H9 (cell line): ENCODE results near the gene RICTOR. TPM values are rescaled to one million over a fixed set of nuclear protein-coding genes. Genes with fewer than 3 reads are reported as not detected.

Source experiments
- DNase-seq: peaks from one replicate; pipeline ENCODE4 v3.0.0-alpha.2; 2017
- H2AFZ ChIP-seq: one replicate; pipeline ENCODE4 v1.6.1; 2013; ENCODE audit warnings: mild to moderate bottlenecking, low read length, control low read depth, moderate library complexity
- H2AK5ac ChIP-seq: 2 replicates; pipeline ENCODE4 v1.6.1; 2013; ENCODE audit warnings: low read length, control low read depth, mixed read lengths; ENCODE audit not compliant: insufficient read length
- H2BK120ac ChIP-seq: one replicate; pipeline ENCODE4 v1.6.1; 2013; ENCODE audit warnings: low read depth, mild to moderate bottlenecking, low read length, control low read depth, inconsistent platforms; ENCODE audit not compliant: poor library complexity, severe bottlenecking
- H2BK12ac ChIP-seq: 2 replicates; pipeline ENCODE4 v1.6.1; 2013; ENCODE audit warnings: low read length, control low read depth, mixed read lengths, low read depth; ENCODE audit not compliant: insufficient read length
- H2BK15ac ChIP-seq: 2 replicates; pipeline ENCODE4 v1.6.1; 2013; ENCODE audit warnings: low read depth, low read length, control low read depth
- H2BK20ac ChIP-seq: one replicate; pipeline ENCODE4 v1.6.1; 2013; ENCODE audit warnings: low read depth, mild to moderate bottlenecking, low read length, control low read depth, inconsistent platforms; ENCODE audit not compliant: poor library complexity, severe bottlenecking
- H2BK5ac ChIP-seq: 2 replicates; pipeline ENCODE4 v1.6.1; 2013; ENCODE audit warnings: low read length, control low read depth, mixed read lengths; ENCODE audit not compliant: insufficient read length
- H3K14ac ChIP-seq: 2 replicates; pipeline ENCODE4 v1.6.1; 2013; ENCODE audit warnings: low read length, control low read depth; ENCODE audit not compliant: insufficient read depth
- H3K18ac ChIP-seq: 2 replicates; pipeline ENCODE4 v1.6.1; 2013; ENCODE audit warnings: low read depth, mild to moderate bottlenecking, mixed read lengths, low read length, control low read depth; ENCODE audit not compliant: insufficient read length
- H3K23ac ChIP-seq: 2 replicates; pipeline ENCODE4 v1.6.1; 2013; ENCODE audit warnings: low read length, control low read depth, mixed read lengths, low read depth; ENCODE audit not compliant: insufficient read length
- H3K23me2 ChIP-seq: 2 replicates; pipeline ENCODE4 v1.6.1; 2013; ENCODE audit warnings: low read depth, mild to moderate bottlenecking, mixed read lengths, low read length, control low read depth; ENCODE audit not compliant: insufficient read length, poor library complexity, severe bottlenecking
- H3K27ac ChIP-seq: 2 replicates; pipeline ENCODE4 v1.5.1; 2013; ENCODE audit warnings: low read length, control low read depth, mixed read lengths, low read depth; ENCODE audit not compliant: insufficient read length
- H3K27me3 ChIP-seq: 2 replicates; pipeline ENCODE4 v1.6.1; 2013; ENCODE audit warnings: low read length, control low read depth, inconsistent platforms; ENCODE audit not compliant: insufficient read depth
- H3K4ac ChIP-seq: 2 replicates; pipeline ENCODE4 v1.6.1; 2013; ENCODE audit warnings: low read depth, mild to moderate bottlenecking, control low read depth, inconsistent platforms, low read length, moderate library complexity
- H3K4me1 ChIP-seq: 2 replicates; pipeline ENCODE4 v1.6.1; 2013; ENCODE audit warnings: low read length, control low read depth, inconsistent platforms; ENCODE audit not compliant: insufficient read depth
- H3K4me2 ChIP-seq: 2 replicates; pipeline ENCODE4 v1.6.1; 2013; ENCODE audit warnings: low read length, control low read depth, mixed read lengths; ENCODE audit not compliant: insufficient read length, insufficient read depth
- H3K56ac ChIP-seq: 2 replicates; pipeline ENCODE4 v1.6.1; 2013; ENCODE audit warnings: low read depth, mild to moderate bottlenecking, mixed read lengths, low read length, control low read depth; ENCODE audit not compliant: insufficient read length
- H3K79me1 ChIP-seq: 2 replicates; pipeline ENCODE4 v1.6.1; 2013; ENCODE audit warnings: low read depth, mild to moderate bottlenecking, moderate library complexity, low read length, control low read depth, inconsistent platforms; ENCODE audit not compliant: insufficient read depth, poor library complexity, severe bottlenecking
- H3K79me2 ChIP-seq: 2 replicates; pipeline ENCODE4 v1.6.1; 2013; ENCODE audit warnings: low read length, control low read depth, inconsistent platforms; ENCODE audit not compliant: insufficient read depth
- H3K9ac ChIP-seq: 2 replicates; pipeline ENCODE4 v1.6.1; 2013; ENCODE audit warnings: low read length, control low read depth, mixed read lengths; ENCODE audit not compliant: insufficient read length; ENCODE audit errors: extremely low read depth
- H3K9me3 ChIP-seq: one replicate; pipeline ENCODE4 v1.6.1; 2013; ENCODE audit warnings: low read depth, low read length, inconsistent platforms; ENCODE audit not compliant: control insufficient read depth
- H3T11ph ChIP-seq: one replicate; pipeline ENCODE4 v1.6.1; 2013; ENCODE audit warnings: mild to moderate bottlenecking, low read length, control low read depth, inconsistent platforms
- H4K20me1 ChIP-seq: one replicate; pipeline ENCODE4 v1.6.1; 2013; ENCODE audit not compliant: control insufficient read depth, insufficient read length, insufficient read depth
- H4K5ac ChIP-seq: 2 replicates; pipeline ENCODE4 v1.6.1; 2013; ENCODE audit warnings: low read depth, mild to moderate bottlenecking, mixed read lengths, low read length, control low read depth; ENCODE audit not compliant: insufficient read length
- H4K8ac ChIP-seq: replicated peaks from 2 replicates; pipeline ENCODE4 v1.6.1; 2013; ENCODE audit warnings: low read length, control low read depth, mixed read lengths, low read depth; ENCODE audit not compliant: insufficient read length
- H4K91ac ChIP-seq: 2 replicates; pipeline ENCODE4 v1.6.1; 2013; ENCODE audit warnings: low read depth, mild to moderate bottlenecking, moderate library complexity, mixed read lengths, low read length, control low read depth; ENCODE audit not compliant: insufficient read length
- H3K27ac Mint-ChIP-seq, 3 experiments: 2 replicates in 2 of 3; 3 replicates in 1 of 3; pipeline ENCODE4 v1.8.0; 2020 to 2021; ENCODE audit warnings: mixed read lengths in 3 of 3, mild to moderate bottlenecking in 1 of 3, moderate library complexity in 1 of 3
- H3K27me3 Mint-ChIP-seq: 2 replicates; pipeline ENCODE4 v1.8.0; 2021; ENCODE audit warnings: low read depth, mild to moderate bottlenecking, moderate library complexity, mixed read lengths
- H3K36me3 Mint-ChIP-seq, 3 experiments: 2 replicates in 2 of 3; 3 replicates in 1 of 3; pipeline ENCODE4 v1.8.0; 2020 to 2021; ENCODE audit warnings: low read depth in 3 of 3, mixed read lengths in 3 of 3; ENCODE audit not compliant: insufficient read depth in 1 of 3
- H3K4me1 Mint-ChIP-seq, 2 experiments: 2 replicates each; pipeline ENCODE4 v1.8.0; 2020; ENCODE audit warnings: mixed read lengths in 2 of 2
- H3K4me3 Mint-ChIP-seq, 2 experiments: 2 replicates in 1 of 2; 3 replicates in 1 of 2; pipeline ENCODE4 v1.8.0; 2020 to 2021; ENCODE audit warnings: mild to moderate bottlenecking in 2 of 2, mixed read lengths in 2 of 2, moderate library complexity in 1 of 2
- H3K9me3 Mint-ChIP-seq, 2 experiments: 2 replicates in 1 of 2; 3 replicates in 1 of 2; pipeline ENCODE4 v1.8.0; 2020; ENCODE audit warnings: mild to moderate bottlenecking in 2 of 2, mixed read lengths in 2 of 2, moderate library complexity in 1 of 2
- CTCF ChIP-seq: fragments of 200-600 bp; sonication (generic); conservative IDR thresholded peaks from 3 replicates; pipeline ENCODE4 v1.8.0; 2021; ENCODE audit warnings: antibody characterized with exemption, mild to moderate bottlenecking
- WGBS: extraction: QIAGEN DNeasy Blood & Tissue Kit; methylation state at CpG from one replicate; pipeline ENCODE4 v1.1.7; 2013; ENCODE audit warnings: missing lambda C conversion rate, low lambda C conversion rate, mixed read lengths; ENCODE audit not compliant: insufficient read length; ENCODE audit errors: extremely low coverage; 5-methylcytosine and 5-hydroxymethylcytosine counted together
- total RNA-seq: library from RNA; stranded (reverse); gene quantifications from 2 replicates; pipeline ENCODE4 v1.2.1, GENCODE V29; 2021

The RICTOR gene
- total RNA-seq, 1 experiment from 2014 or later: 20.9 TPM

- Mint-ChIP-seq H3K4me3 (no peak overlapping the region), H3K27me3 (no peaks in the 10 kb centered on the region), H3K36me3 (peaks cover 17 to 58% (median 42%) of the 10 kb centered on the region in 3 experiments; a peak in 6 of 7 replicates), H3K9me3 (no peaks in the 10 kb centered on the region), H3K27ac (no peak overlapping the region), H3K4me1 (no peaks in the 10 kb centered on the region)
- Histone ChIP-seq H3K23ac (no peak overlapping the region), H3K27ac (no peak overlapping the region), H4K91ac (no peak overlapping the region), H2BK12ac (no peak overlapping the region), H3K79me2 (no peaks in the 10 kb centered on the region), H3K4ac (no peak overlapping the region), H3K14ac (no peak overlapping the region), H2BK120ac (no peak overlapping the region), H4K8ac (no peak overlapping the region), H3K23me2 (no peaks in the 10 kb centered on the region), H2BK5ac (no peak overlapping the region), H3K4me1 (no peaks in the 10 kb centered on the region), H3K18ac (no peak overlapping the region), H2BK20ac (no peak overlapping the region), H3K4me2 (no peak overlapping the region), H3K56ac (no peak overlapping the region), H3K79me1 (no peaks in the 10 kb centered on the region), H3K9me3 (no peaks in the 10 kb centered on the region), H2AFZ (no peak overlapping the region), H2BK15ac (no peak overlapping the region), H4K20me1 (no peaks in the 10 kb centered on the region), H3T11ph (no peak overlapping the region), H3K27me3 (no peaks in the 10 kb centered on the region), H2AK5ac (no peak overlapping the region), H3K9ac (no peak overlapping the region), H4K5ac (no peak overlapping the region)
- no peak for TF ChIP-seq CTCF
- WGBS: no CpG with 5 or more reads among the region's 4 CpGs
- no peak for DNase-seq
These were observed 120.7 kb downstream of the RICTOR start for GRCh38 chr5:38953426-38954012.
